ENCODE measurements around the gene RBBP8NL.

The RBBP8NL gene

DNA sequence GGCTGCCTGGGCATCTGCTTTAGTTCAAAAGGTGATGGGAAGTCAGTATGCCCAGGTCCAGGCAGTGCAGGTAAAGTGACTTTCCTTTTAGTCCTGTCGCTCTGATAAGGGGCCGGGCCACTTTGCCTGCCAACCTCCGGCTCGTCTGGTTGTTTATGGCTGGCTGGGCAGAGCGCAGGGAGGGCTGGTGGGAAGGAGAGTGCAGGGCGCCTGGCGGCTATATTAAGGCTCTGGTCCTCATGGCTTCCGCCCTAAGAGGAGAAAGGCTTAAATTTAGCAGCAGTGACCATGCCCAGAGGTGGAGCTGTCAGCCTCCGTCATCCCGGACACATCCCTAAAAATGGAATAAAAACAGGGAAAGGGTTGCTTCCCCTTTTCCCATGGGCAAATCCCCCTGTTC is 33.8 kb upstream of the RBBP8NL start:
- DNase-seq: no peak

DNA sequence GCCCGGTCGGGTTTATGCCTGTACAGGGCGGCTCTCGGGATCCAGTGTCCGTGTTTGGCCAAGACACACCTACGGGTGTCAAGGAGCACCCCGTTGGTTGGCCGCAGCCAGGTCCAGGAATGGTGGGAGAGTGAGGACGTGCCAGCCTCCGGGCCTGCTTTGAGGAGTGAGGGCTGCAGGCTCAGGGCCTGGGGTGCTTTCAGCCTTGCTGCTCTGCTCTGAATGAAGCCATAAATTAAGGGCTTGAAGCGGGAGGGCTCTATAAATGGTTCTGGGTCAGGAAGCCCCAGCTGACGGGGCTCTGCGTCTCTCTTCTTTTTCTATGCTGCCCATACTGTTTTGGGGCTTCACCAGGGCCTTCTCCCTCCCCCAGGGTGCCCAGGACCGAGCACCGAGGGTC is 33.3 kb upstream of the RBBP8NL start:
- DNase-seq: no peak

DNA sequence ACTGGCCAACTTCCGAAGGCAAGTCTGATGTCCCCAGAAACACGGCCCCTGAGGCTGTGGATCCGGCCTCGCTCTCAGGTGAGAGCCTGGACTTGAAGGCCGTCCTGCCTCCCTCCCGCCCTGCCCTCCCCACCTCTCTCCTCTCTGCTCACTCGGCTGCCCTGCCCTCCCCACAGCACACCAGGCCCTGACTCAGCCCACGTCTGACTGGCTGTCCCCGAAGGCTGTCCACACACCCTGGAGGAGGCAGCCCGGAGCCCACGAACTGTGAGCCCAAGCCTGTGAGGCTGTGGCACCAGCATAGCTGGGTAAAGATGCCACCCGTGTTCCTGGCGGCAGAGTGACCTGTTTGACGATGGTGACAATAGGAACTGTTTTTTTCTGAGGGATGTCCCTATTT is 32.1 kb upstream of the RBBP8NL start:
- no peak for DNase-seq

DNA sequence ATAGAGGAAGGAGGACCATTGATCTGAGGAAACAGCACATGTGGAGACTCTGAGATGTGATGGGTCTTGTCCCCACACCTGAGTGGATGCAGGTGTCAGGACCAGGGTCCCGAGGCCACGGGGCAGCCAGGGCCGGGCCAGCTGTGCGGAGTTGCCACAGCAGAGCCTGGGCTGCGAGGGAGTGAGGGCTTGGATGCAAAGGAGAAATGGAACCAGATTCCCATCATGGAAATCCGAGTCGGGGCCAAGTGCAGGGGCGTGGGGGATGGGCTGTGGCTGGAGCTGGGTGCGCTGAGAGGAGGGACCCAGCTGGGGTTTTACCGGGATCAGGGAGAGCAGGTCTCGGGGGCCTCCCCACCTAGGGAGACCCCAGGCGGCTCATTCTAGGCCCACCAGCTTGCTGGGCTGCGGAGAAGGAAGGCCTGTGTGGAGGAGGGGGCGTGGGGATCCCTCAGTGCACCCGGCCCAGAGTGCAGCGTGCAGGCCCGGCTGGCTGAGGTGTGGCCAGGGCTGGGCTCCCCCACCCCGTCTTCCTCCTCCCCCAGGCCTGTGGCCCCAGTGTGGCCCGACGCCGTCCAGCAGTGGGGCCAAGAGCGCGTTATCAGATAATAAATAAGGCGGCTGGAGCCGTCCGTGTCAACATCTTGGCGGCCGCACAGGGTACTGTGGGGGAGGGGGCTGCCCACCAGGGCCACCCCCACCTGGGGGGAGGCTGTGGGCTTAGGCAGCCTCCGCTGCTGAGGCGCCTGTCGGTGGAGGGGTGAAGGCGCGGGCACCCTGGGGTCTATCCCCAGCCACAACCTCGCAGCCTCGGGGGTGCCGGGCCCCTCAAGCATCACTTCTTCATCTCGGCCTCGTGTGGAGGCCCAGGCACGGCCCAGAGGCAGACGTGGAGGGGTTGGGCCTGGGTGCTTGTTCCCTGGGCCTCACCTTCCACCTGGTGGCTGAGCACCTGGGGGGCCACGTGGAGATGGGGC is 31.2 kb upstream of the RBBP8NL start:
- DNase-seq: no peak

DNA sequence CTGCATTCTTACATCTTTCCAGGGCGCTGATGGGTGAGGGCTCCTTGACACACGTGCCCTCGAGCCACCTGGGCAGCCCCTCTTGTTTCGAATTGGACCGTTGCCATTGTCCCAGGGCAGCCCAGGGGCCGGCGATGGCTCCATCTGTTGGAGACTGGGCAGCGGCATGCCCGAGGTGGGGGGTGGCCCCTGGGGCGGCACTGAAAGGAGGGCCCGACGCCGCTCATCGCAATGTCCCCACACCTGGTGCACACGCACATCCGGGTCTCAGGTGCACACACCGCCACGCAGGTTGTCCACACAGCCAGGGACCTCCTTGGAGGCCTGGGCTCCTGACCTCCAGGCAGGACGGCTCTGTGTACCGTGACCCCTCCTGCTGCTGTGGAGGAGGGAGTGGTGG is 30.5 kb upstream of the RBBP8NL start:
- no peak for DNase-seq

DNA sequence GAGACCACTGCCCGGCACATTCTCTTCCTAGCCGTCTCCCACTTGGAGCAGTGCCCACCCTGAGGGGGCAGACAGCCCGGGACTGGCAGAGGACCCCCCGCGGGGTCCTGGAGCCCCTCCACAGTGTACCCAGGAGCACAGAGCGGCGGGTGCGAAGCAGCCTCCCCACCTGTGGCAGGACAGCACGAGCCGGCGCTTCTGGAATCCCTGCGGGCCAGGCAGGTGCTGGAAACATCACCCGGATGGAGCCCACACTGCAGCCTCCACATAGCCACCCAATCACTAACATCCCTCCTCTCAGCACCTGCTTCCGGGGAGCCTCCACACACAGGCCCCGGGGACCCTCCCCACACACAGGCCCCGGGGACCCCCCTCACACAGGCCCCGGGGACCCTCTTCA is 29.8 kb upstream of the RBBP8NL start:
- DNase-seq: no peak

DNA sequence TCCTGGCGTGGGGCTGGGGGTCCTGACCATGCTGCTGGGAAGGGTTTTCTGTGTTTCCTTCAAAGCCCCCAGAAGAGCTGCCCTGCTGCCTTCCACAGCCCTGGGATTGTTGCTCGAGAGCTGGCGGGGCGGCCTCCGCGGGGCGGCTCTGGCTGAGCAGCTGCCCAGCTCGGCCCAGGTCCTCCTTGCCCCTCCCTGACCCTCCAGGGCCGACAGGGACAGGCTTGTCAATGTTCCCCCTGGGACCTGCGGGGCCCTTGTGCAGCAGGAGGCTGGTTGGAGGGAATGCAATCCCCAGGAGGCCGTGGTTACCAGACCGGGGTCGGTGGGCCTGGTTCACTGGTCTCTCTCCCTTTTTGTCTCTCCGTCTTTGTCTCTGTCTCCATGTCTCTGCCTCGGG is 28.6 kb upstream of the RBBP8NL start:
- no peak for DNase-seq

DNA sequence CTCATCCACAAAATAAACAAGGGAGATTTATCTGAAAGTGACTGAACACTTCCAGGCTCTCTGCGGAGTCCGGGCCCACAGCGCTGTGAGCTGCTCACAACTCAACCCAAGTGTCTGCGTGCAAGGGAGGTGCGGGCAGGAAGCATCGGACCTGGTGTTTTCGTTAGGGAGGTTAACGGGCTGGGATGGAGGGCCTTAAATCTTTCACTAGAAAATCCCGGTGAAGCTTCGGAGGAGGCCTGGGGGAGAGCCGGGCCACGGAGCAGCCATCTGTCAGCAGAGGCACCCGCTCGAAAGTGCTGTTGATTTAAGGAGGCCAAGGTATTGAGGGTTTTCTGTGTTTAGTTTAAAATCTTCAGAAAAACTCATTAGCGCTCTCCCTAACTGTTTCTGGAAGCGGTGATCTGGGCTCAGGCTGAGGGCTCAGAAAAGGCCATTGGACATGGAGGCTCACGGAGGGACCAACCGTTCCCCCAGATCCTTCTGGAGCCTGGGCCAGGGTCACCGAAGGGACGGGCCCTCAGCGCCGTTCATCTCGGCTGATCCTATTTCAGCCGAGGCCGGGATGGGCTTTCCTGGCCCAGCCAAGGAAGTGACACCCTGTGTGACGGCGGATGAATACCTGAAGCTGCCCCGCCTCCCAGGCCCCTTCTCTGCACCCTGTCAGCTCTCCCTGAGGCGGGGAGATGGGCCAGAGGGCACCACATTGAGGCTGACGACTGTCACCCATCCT is 27.7 kb upstream of the RBBP8NL start:
- no peak for DNase-seq

DNA sequence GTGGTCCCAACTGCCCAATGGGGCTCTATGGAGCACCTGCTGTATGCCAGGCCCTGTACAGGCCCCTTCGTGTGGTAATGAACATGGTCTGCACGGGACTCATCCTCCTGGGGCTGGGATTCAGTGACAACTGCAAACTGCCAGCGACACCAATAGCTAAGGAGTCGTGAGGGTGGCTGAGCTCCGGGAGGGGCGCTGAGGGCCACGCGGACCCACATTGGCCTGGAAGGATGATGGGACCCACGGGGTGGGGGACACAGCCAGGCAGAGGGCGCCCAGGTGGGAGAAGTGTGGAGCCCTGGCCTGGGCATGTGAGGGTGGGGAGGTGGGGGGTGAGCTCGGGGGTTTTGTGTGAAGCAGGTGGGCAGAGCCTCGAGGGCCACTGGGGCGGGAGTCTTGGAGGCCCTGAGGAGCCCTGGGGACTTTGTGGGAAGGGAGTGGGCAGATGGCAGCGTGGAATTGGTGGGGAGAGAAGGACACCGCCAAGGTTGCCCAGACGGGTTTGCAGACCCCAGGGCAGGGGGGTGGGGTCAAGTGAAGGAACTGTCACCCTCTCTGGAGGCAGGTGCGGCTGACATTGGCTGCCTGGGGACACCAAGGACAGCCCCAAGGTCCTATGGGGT is 26.0 kb upstream of the RBBP8NL start:
- no peak for DNase-seq

DNA sequence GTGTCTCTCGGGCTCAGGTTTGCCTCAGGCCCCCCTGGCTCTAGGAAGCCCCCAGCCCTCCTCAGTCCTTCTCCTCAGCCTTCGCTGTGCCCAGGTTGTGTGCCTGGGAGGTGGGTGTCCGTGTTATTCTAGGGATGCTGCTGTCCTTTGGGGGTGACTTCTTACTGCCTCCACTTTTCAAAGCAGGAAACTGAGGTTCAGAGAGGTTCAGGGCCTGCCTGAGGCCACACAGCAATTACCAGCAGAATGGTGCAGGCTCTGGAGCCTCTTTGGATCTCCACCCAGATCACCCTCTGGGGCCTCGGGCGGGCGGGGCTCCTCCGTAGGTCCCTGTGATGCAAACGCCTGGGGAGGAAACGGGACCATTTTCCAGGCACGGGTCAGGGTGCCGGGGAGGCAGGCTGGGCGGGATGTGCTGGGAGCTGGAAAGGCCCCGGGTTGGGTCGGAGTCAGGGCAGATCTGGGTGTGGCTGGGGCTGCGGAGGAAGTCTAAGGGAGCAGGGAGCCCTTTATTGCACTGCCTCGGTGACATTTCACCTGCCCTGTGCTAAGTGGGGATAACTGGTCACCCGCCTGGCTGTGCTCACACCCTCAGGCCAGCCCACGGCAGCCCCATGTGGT is 25.2 kb upstream of the RBBP8NL start:
- DNase-seq: no peak

DNA sequence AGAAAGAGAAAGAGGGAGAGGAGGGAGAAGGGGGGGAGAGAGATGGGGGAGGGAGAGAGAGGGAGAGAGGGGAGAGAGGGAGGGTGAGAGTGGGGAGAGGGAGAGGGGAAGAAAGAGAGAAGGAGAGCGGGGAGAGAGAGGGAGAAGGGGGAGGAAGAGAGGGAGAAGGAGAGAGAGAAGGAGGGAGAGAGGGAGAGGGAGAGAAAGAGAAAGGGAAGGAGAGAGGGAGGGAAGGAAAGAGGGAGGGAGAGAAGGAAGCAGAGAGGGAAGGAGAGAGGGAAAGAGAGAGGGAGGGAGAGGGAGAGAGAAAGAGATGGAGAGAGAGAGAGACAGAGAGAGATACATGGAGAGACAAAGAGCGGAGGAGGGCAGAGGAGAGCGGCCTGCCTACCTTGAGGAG is 24.6 kb upstream of the RBBP8NL start:
- DNase-seq: no peak

DNA sequence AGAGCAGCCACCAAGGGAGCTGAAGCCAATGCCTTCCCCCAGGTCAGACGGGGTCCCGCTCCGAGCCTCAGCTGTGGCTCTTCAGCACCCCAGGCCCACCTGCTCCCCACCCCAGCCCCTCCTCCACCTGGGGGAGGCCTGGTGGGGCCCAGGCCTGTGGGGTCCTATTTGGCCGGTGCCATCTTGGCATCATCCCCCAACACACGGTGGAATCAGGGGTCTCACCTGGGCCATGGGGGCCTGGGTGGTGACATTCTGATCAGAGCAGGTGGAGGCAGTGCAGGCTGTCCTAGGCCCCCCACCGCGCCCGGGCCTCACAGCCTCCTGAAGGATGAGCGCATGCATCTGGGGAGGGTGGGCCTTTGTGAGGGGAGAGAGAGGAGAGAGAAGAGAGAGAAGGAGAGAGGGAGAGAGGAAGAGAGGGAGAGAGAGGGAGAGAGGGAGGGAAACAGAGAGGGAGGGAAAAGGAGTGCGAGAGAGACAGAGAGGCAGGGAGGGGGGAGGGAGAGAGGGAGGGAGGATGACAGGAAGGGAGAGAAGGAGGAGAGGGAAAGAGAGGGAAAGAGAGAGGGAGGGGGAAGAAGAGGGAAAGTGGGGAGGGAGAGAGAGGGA is 23.9 kb upstream of the RBBP8NL start:
- DNase-seq: no peak

DNA sequence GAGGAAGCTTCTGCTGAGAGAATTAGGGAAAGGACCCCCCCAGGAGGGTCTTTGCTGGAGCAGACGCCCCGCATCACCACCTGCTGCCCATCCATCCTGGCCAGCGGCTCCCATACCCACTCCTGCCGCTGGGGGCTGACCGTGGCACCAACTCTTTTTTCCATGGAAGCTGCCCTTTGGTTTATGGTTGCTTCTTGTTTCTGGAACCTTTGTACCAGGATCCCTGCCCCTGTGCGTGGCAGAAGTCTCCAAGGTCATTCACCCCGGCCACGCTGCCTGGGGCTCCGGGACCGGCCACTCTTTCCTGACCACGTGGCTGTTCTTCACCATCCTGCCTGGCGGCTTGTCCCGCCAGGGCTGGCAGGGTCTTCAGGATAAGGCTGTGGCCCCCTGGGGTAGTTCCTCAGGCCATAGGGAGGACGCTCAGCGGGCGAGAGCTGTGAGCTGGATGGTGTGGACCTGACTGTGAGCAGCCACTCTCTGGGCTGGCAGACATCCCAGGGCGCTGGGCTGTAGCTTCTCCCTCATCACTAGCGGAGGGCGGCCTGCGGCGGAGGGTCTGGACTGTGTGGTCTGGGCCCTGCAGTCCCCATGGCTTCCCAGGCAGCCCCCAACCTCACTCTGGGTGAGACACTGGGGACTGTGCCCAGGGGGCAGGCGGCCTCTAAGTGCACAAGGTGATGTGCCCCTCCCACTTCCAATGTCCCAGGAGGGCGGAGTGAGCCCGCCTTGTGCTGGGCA is 22.8 kb upstream of the RBBP8NL start:
- no peak for DNase-seq

DNA sequence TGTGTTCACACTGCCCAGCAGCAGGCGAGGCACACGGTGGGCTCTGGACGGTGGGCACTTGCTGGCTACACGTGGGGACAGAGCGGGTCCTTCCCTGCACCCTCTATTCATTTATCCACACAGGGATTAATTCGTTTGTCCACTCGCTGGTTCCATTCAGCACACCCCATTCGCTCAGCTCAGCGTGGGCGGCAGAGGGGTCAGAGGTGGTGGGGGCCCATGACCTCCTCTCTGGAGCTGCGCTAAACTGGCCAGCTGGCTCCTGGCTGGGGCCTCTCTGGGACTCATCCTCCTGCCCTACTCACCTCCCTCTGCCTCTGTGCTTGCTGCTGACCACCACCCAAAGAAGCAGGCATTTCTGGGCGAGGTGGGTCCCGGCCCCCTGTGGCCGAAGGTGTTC is 21.4 kb upstream of the RBBP8NL start:
- DNase-seq: no peak

DNA sequence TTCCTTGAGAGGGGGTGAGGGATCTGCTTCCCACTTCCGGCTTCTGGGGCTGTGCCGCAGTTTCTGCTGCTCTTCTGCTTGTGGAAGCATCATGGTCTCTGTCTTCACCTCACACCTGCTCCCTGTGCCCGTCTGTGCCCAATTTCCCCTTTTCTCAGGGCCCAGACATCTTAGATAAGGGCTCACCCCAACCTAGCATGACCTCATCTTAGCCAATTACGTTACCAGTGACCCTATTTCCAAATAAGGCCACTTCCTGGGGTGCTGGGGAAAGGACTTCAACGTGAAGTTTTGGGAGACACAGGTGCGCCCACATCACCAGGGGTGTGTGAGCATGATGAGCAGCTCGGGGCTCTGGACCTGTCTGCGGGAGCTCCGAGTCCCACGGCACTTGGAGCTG is 20.7 kb upstream of the RBBP8NL start:
- DNase-seq: no peak

DNA sequence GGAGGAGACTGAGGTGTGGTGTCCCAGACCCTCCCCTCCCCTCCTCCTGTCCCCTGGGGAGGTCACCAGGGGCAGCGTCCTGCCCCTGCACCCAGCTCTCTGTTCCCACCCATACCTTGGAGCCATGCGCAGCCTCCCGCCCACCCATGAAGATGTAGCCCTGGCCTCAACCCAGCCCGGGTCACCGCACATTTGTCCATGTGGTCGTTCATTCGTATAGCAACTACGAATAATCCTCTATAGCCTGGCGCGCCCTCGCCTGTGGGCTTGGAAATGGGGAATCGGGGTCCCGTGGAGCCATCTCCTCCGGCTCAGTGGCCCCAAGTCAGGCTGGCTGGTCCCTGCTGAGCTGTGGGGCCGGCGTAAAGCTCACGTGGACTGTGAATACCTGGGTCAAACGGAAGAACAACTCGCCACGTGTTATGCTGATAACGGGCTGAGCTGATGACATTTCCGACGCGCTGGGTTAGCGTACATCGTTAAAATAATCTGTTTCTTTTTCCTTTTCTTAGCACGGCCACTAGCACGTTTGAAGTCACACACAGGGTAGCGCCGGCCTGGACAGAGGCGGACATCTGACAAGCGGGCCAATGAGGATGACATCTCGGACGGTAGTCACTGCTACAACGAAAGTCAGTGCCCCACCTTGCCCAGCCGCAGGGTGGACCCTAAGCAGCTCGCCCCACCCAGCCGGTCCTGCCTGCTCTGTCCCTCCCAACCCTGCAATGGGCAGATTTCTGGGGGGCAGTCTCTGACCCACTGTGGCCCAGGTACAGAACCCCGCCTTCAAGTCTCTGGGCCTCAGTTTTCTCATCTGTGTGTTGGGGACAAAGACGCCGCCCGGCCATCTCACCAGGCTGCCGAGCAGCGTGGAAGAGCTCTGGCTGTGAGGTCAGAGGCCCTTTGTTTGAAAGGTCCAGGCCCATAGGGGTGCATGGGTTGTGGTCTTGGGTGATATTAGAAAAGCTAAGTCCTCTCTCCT is 19.8 kb upstream of the RBBP8NL start:
- DNase-seq: no peak

DNA sequence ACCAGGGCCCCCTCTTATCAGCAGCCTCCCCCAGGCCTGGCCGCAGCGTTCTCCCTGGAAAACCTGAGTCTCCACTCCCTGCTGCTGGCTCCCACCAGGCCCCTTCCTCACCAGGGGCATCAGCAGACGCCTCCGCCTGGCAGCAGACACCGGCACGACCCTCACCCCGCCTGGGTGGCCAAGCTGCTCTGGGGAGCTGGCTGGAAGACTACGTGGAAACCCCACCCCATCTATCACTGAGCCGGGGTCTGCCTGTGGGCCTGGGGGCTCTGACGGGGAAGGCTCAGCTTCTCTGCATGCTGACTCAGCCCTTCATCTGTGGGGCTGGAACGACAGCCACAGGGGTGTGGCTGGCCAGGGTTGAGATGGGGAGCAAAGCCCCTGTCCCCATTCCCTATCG is 19.1 kb upstream of the RBBP8NL start:
- no peak for DNase-seq

DNA sequence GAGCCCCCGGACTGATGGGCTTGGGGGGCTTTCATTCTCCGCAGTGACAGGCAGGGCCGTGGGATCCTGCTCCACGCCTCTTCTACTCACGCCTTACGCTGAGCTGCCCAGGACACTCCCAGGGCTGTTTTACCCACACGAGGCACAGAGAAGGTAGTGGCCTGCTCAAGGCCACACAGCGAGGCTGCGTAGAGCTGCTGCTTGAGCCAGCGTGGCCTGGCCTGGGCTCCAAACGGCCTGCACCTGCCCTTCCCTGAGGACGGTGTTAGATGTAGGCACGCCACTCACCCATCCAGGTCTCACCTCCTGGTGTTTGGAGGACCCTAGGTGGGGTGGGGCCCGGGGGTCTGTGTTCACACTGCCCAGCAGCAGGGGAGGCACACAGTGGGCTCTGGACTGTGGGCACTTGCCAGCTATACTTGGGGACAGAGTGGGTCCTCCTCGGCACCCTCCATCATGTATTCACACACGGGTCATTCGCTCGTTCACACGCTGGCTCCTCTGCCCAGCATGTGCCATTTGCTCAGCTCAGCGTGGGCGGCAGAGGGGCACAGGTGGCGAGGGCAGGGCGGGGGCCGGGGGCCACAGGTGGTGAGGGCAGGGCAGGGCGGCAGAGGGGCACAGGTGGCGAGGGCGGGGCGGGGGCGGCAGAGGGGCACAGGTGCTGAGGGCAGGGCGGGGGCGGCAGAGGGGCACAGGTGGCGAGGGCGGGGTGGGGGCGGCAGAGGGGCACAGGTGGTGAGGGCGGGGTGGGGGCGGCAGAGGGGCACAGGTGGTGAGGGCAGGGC is 18.4 kb upstream of the RBBP8NL start:
- no peak for DNase-seq

DNA sequence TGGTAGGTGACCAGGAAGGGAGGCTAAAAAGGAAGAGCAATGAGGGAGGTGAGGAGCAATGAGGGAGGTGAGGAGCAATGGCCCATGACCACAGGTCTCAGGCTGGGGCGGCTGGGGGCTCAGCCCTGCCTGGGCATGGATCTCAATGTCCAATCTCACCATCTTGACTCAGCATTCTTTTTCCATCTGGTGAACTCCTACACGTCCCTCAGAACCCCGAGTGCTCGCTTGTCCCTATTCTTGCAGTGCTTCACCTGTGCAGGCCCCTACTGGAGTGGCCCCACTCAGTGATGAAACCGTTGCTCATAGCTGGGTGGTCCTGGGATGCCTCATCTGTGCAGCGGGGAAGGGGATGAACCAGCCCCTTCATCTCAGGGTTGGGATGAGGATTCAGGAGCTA is 16.9 kb upstream of the RBBP8NL start:
- DNase-seq: no peak

DNA sequence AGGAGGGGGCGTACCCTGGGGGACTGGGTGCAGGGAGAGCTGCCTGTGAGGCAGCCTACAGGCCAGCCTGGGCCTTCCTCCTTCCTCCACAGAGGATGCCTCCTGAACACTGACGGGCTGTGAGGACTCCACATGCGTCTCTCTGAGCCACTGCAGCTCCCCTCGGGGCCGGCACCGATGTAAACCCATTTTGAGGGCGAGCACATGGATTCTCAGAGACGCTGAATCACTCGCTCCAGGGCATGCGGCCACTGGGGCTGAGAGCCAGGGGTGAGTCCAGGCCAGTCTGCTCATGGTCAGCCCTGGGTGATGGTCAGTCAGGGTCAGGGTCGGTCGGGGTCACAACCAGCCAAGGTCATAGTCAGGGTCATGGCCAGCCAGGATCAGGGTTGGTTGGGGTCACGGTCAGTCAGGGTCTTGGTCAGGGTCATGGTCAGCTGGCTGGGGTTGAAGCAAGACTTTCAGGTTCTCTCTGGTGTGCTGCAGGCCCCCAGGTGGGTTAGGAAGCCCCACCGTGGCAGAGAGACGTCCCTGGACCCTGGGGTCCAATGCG is 14.7 kb upstream of the RBBP8NL start:
- DNase-seq: no peak

Data from stimulated activated CD4-positive, alpha-beta T cell treated with anti-CD3 and anti-CD28 coated beads, Interleukin-2, amount 100 ng/mL, for 48 hours (primary cell).